Activated naive CD4-positive, alpha-beta T cell treated with anti-CD3 and anti-CD28 coated beads, Interleukin-2, amount 10 ng/mL, durations not matched to agents 5 hours and 36 hours (primary cell): Measurements from ENCODE around the gene UHRF1. TPM values are rescaled to one million over a fixed set of nuclear protein-coding genes. Genes with fewer than 3 reads are reported as not detected.

Source experiments
- microRNA-seq: library from miRNA; unstranded; fragments of <30 nt; microRNA quantifications from one replicate; pipeline ENCODE4 v1.2.0, GENCODE V29; 2022; ENCODE audit warnings: borderline microRNAs expressed, borderline replicate concordance
- total RNA-seq, 2 experiments: library from RNA; stranded (reverse); gene quantifications; one replicate each; pipeline ENCODE4 v1.2.3, GENCODE V29; 2021

UHRF1 gene
- total RNA-seq, result 10 to 100 TPM; 83.9 to 85.6 TPM

DNA sequence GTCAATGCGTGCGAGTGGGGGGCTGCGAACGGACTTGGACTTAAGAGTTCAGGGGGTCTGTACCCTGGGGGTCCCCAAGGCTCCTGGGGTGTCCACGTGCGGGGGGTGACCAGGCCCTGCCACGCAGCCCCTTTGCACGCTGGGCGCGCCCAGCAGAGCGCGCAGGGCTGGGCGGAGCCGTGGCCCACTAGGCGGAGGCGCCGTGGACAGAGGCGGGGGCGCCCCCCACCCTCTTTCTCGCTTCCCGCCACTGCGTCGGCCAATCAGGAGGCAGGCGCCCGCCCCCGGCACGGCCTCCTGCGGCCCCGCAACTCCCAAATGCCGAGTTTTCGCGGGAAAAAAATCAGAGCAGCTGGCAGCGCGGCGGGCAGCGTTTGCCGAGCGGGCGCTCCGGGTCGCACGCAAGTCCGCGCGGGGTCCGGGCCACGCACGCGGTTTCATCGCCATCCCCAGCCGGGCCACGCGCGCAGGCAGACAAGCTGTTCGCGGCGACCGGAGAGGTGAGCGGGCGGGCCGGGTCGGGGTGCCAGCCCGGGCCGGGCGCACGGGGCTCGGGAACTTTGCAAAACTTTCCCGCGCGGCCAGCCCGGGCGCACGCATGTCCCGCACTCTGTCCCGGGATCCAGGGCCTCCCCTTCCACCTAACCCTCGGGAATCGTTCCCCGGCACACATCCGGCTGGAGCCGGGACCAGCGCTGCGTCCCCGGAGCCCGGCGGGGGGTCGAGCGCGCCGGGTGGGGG is at the start of gene UHRF1:
UHRF1 (plus strand) TSS at position 346 of the 741 bp plus-strand sequence. CDS start 1,385 bp downstream, outside the sequence.

DNA sequence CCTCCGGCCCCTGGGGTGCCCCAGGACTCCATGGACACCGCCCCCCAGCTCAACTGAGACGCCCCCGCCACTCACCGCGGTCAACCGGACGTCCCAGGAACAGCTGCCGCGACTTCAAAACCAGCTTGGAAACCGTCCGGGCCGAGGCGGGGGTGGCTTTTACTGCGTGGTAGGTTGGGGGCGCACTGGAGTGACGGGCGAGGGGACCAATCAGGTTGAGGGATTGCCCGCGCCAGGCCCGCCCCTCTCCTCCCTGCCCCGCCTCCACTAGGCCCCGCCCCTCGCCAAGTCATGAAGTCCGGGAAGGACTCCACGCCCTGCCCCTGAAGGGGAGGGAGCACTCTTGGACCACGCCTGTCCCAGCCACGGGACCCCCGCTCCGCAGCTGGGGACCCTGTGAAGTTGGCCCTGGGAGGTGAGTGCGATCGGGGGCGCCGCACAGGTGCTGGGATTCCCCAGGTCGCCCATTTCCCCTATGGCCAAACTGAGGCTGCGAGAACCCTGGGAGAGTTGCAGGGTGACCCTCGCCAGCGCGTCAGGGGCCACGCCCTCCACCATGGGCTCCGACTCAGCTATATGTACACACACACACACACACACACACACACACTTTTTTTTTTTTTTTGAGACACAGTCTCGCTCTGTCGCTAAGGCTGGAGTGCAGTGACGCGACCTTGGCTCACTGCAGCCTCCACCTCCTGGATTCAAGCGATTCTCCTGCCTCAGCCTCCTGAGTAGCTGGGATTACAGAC is 41.6 kb upstream of the UHRF1 start, which contains the start of gene PLIN3:
PLIN3 (minus strand) TSS at position 134 of the 752 bp plus-strand sequence. CDS start 6,273 bp downstream, outside the sequence.

DNA sequence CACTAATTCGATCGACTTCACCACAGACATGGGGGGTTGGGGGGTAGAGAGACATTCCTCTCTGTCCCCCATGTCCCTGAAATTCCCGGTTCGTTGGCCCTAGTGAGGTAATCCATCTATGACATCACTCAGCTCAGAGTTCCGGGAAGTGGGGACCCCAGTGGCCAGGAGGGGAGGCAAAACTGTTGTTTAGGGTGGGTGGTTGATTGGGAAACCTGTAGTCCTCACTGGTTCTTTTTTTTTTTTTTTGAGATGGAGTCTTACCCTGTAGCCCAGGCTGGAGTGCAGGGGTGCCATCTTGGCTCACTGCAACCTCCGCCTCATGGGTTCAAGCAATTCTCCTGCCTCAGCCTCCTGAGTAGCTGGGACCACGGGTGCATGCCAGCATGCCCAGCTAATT is 6.5 kb upstream of the UHRF1 start, which contains the start of gene ARRDC5:
ARRDC5 (minus strand) TSS at position 101 of the 400 bp plus-strand sequence; CDS start at position 30, 71 bp downstream.

DNA sequence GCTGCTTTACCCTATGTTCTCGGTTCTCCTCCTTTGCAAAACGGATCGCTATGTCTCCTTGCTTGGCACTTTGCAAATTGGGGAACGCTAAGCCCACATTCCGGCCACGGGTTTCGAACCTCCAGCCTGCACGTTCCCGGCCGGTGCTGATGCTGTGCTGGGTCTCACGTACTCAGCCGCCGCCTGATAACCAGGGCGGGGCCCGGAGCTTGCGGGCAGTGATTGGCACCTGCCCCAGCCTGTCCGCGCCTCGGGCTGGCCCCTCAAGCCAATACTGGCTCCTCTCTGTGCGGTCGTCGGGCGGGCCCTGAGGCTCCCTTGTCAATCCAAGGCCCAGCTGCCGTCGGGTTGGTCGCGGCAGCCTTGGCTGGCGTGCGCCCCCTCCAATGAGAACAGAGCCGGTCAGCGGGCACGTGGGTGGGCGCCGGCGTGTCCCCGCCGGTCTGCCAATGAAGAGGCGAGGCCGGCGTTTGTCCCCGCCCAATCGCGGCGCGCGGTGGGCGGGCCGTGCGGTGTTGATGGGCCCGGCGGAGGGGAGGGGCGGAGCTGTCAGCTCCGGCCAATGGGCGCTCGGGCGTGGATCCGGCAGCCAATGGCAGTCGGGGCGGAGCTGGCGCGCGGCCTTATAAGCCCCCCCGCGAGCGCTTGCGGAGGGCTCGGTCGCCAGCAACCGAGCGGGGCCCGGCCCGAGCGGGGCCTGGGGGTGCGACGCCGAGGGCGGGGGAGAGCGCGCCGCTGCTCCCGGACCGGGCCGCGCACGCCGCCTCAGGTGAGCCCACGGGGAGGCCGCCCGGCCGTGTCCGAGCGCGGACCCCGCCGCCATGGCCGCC is 59.4 kb downstream of the UHRF1 start, which contains the start of gene KDM4B:
KDM4B (plus strand) TSS at position 652 of the 830 bp plus-strand sequence. CDS start 63,778 bp downstream, outside the sequence.

Small RNAs within 50 kb of the gene (microRNA-seq; reads per million reads assigned to microRNA genes)
- not detected for gene MIR4747

Other genes starting within 250 kb of the UHRF1 start
- 10 to 100 TPM; 49.6 to 54.1 TPM for gene MYDGF, start 239.2 kb upstream of the UHRF1 start, total RNA-seq
- 10 to 100 TPM; 75.5 to 75.9 TPM for gene DPP9, start 185.7 kb upstream of the UHRF1 start, total RNA-seq
- 10 to 100 TPM; 10.9 to 11.4 TPM for gene FEM1A, start 117.8 kb upstream of the UHRF1 start, total RNA-seq
- 10 to 100 TPM; 17.4 to 18.6 TPM for gene TICAM1, start 77.8 kb upstream of the UHRF1 start, total RNA-seq
- 10 to 100 TPM; 23.7 to 23.8 TPM for gene PLIN3, start 41.8 kb upstream of the UHRF1 start, total RNA-seq
- 1 to 10 TPM; 3.1 to 4.0 TPM for gene ARRDC5, start 6.6 kb upstream of the UHRF1 start, total RNA-seq
- gene KDM4B, start 59.6 kb downstream of the UHRF1 start, total RNA-seq, result 10 to 100 TPM; 52.1 to 53.0 TPM